ENCODE results near the gene TEAD1. TPM values are rescaled to one million over a fixed set of nuclear protein-coding genes. Genes with fewer than 3 reads are reported as not detected.

Gene TEAD1
- total and polyA plus RNA-seq, 2 donors (not counting 3 experiments of a cell fraction or from before 2014, with no cell fraction given), result 15.3 to 49.0 TPM

DNA sequence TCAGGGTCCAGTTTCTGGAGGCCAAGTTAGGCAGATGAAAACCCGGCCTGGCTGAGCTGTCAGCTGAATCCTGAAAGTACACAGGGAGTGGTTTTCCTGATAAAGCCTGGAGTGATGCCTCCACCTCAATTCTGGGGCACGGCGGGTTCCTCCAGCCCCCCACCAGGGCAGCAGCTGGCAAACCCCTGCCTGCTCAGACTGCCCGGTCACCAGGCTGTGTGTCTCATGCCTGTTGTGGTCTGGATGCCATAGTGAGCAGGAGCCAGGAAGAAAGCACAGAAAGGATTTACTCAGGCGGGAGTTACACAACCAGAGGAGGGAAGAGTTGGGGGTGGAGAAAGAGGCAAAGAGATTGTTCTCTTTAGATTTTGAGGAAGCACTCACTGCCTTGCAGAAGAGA lies 215.0 kb downstream of the TEAD1 start:
- ChIA-PET POLR2A (no interaction called here), CTCF (interaction anchor here (0.7 to 7.1 kb wide), 73 partner anchors 10 to 843 kb away, joined by 3 to 191 read pairs (median 4); partner anchors contain the start of genes PARVA and TEAD1)
- no peaks in the 10 kb centered on the region for H4K20me1 ChIP-seq (replicated peaks; ENCODE audit: control insufficient read depth, extremely low read depth, insufficient read depth, low read length)
- BruUV-seq (replicated peaks), result no TSS peak
- H3K9me1 ChIP-seq (replicated peaks; ENCODE audit: control insufficient read depth, extremely low read depth, insufficient read depth, low read length), result no peaks in the 10 kb centered on the region
- H3K4me2 ChIP-seq (ENCODE audit: insufficient read depth, low read length), result no peak overlapping the region
- no peak overlapping the region for H3K9ac ChIP-seq (replicated peaks; ENCODE audit: extremely low read depth, insufficient read depth, low read length)
- H3K4me1 ChIP-seq (ENCODE audit: control insufficient read depth, extremely low read depth, insufficient read depth, low read length), result peaks cover 9% of the 10 kb centered on the region
- TF ChIP-seq, protein P1, sequence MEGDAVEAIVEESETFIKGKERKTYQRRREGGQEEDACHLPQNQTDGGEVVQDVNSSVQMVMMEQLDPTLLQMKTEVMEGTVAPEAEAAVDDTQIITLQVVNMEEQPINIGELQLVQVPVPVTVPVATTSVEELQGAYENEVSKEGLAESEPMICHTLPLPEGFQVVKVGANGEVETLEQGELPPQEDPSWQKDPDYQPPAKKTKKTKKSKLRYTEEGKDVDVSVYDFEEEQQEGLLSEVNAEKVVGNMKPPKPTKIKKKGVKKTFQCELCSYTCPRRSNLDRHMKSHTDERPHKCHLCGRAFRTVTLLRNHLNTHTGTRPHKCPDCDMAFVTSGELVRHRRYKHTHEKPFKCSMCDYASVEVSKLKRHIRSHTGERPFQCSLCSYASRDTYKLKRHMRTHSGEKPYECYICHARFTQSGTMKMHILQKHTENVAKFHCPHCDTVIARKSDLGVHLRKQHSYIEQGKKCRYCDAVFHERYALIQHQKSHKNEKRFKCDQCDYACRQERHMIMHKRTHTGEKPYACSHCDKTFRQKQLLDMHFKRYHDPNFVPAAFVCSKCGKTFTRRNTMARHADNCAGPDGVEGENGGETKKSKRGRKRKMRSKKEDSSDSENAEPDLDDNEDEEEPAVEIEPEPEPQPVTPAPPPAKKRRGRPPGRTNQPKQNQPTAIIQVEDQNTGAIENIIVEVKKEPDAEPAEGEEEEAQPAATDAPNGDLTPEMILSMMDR (IDR thresholded peaks at IDR 0.05; ENCODE audit: extremely low read depth in 1 of 2, insufficient read depth in 1 of 2, low read depth in 1 of 2, low read length in 2 of 2), result no peak
- TF ChIP-seq FOS (IDR thresholded peaks at IDR 0.05; ENCODE audit: borderline replicate concordance, insufficient read depth, low read length) (no peak), EZH2 (IDR thresholded peaks at IDR 0.05; ENCODE audit: borderline replicate concordance, low read depth, low read length, severe bottlenecking) (no peak), MYC (IDR thresholded peaks at IDR 0.05; ENCODE audit: low read depth, low read length) (no peak), GATA2 (IDR thresholded peaks at IDR 0.05; ENCODE audit: insufficient read depth, insufficient read length, low read depth, low read length) (no peak), JUN (IDR thresholded peaks at IDR 0.05; ENCODE audit: borderline replicate concordance, insufficient read depth, insufficient read length, low read depth) (no peak), POLR2A (IDR thresholded peaks at IDR 0.05; ENCODE audit: low read depth, low read length) (no peak)
- TF ChIP-seq, protein P2, sequence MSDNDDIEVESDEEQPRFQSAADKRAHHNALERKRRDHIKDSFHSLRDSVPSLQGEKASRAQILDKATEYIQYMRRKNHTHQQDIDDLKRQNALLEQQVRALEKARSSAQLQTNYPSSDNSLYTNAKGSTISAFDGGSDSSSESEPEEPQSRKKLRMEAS (IDR thresholded peaks at IDR 0.05; ENCODE audit: insufficient read depth, insufficient read length), result no peak
- no peaks in the 10 kb centered on the region for H3K9me3 ChIP-seq (replicated peaks; ENCODE audit: control insufficient read depth, insufficient read depth, low read length)
- H3K27ac ChIP-seq (ENCODE audit: insufficient read depth, low read depth, low read length), result no peak overlapping the region
- no peaks in the 10 kb centered on the region for H3K27me3 ChIP-seq (ENCODE audit: control insufficient read depth in 2 of 2, insufficient read depth in 2 of 2, low read length in 2 of 2)
- H3K79me2 ChIP-seq (ENCODE audit: control insufficient read depth, insufficient read depth, low read length), result no peaks in the 10 kb centered on the region
- DNase-seq (ENCODE audit: low read depth, low spot score) (no peak), FAIRE-seq (peak; percentile 12)
- peaks cover 0 to 7% of the 10 kb centered on the region in 2 experiments for H3K36me3 ChIP-seq (ENCODE audit: control insufficient read depth in 2 of 2, extremely low read depth in 1 of 2, insufficient read depth in 2 of 2, low read length in 2 of 2)
- dilution Hi-C loops (cut with MboI; ENCODE audit: extremely low pct_ligation_motif_present, low sequenced_read_pairs) (no loop called here), intact Hi-C loops (cut with micrococcal nuclease) (loop anchor here (2.0 to 5.0 kb wide), 4 partner anchors 46 to 127 kb away; no protein-coding TSS in a partner anchor)
- no peak overlapping the region for H2AFZ ChIP-seq (ENCODE audit: low read depth, low read length)
- no peak overlapping the region for H3K4me3 ChIP-seq (replicated peaks in 1 of 3; ENCODE audit: insufficient read depth in 1 of 3, low read depth in 1 of 3, low read length in 3 of 3)
